Stimulated activated CD8-positive, alpha-beta memory T cell treated with anti-CD3 and anti-CD28 coated beads, Interleukin-12 subunit alpha, Interleukin-12 subunit beta, amount 100 ng/mL, for 1 hour (primary cell): ENCODE measurements around the gene CDC42BPB.
"Not testable (repeated sequence)": the region's sequence is repeated elsewhere in the genome, so short reads cannot be mapped to it uniquely, and the experiment has no call there.

Source experiments
- DNase-seq: peaks from one replicate; pipeline ENCODE4 v3.0.0-alpha.2; 2020; ENCODE audit warnings: low read depth

CDC42BPB gene

DNA sequence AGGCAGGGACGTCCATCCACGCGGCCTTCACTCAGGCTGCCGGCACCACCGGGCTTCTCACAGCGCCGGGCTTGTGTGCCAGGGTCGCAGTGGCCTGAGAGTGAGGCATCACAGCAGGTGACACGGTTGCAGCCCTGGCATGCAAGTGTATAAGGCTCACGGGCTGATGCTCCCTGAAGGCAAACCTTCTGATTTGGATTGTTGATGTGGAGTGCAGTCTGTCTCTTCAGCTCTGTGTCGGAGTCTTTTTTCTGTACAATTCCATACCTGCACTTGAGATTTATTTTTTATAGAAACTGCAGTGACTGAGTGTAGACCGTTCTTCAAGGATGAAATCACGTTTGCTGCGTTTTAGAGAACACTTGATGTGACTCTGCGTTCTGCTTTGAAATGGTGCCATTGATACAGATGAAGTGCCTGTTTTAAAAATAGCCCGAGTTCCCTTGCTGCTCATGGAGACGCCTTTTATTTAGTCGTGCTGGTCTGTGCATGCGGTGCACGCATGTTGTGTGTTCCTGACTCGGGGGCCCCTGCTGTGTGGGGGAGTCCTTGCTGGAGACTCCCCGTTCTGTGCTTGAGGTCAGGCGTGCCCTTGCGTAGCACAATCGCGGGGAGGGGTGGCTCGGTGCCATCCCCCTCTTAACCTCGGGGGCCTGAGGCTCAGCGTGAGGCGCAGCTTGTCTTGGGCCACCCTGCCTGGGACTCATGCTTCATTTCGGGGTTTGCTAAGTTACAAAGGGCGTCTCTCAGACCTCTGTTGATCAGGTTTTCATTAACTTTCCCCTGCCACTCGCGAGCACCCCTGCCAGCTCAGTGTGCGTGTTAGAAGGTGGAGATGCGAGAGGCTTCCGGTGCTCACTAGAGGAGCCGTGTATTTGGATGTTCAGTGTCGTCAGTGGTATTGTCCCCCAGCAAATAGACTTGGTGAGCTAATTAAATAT, 156.4 kb downstream of the CDC42BPB start:
- no peak for DNase-seq

DNA sequence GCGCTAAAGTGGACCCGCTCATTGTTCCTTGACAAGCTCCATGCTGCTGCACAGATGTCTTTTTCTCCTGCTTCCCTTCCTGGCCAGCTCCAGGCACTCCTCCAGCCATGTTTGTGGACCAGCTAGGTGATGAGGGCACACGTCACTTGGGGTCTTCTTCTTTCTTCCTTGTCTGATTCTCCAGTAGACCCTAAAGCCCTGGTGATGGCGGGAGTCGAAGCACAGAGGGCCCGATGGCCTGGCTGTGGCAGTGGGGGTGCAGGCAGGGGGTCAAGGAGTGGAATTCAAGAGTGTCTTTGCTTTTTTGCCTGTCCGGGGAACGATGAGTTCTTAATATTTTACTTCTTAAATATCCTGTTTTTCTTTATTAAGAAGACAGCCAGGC, 157.8 kb downstream of the CDC42BPB start:
- no peak for DNase-seq

- no peak for DNase-seq
Measured at GRCh38 chr14:102898776-102899515, 158.4 kb downstream of the CDC42BPB start.

- DNase-seq = no peak
Measured at GRCh38 chr14:102898298-102898697, 159.1 kb downstream of the CDC42BPB start.

DNA sequence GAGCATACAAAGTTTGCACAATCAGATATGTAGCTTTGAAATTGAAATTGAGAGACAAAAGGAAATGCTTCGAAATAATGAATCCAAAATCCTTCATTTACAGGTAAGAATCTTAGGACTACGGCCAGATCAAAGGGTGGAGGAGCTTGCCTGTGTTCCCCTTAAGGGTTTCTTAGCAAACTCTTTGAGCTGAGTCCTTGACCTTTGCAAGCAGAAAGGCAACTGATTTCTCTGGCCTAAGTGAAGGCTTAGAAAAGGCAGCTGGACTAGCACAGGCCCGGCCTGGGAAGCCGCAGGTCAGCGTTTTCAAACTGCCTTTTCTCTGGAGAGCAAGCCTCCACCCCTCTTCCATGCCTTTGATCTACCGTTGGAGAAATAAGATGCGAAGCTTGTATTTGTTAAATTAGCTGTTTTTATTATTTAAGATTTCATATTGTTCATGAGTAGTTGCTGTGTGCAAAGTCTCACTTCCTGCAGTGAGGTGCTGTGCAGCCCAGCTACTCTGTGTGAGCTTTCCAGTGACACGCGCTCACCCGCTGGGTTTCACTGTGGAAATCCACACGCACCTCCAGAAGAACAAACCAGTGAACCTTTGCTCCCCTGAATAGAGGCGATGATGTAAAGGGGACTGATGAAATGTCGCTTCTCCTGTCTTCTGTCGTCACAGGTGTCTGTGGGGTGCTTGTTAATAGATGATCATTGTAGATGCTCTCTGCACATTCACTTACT, 159.9 kb downstream of the CDC42BPB start:
- no peak for DNase-seq

GRCh38 chr14:102896735-102897134, 160.6 kb downstream of the CDC42BPB start:
- not testable (repeated sequence) for DNase-seq

- DNase-seq = no peak
Measured at GRCh38 chr14:102893452-102893851, 163.9 kb downstream of the CDC42BPB start.

DNA sequence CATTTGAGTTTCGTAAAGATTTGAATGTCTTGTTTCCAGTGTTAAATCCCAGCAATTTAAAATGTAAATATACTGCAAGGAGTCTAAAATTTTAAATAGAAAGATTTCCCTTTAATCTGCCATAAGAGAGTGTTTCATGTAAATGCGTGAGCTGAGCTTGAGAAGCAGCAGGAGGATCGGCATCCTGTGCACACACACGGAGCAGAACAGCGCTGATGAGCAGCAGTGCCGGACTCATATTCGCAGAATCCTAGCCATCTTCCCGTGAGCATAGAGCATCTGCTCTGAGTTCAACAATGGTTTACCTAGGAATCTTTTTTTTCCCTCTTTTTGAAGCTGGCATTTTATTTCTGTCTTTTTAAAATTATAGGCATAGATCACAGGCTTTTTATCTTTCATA, 164.7 kb downstream of the CDC42BPB start:
- DNase-seq = no peak

- DNase-seq = no peak
Measured at GRCh38 chr14:102891556-102891955, 165.8 kb downstream of the CDC42BPB start.

DNA sequence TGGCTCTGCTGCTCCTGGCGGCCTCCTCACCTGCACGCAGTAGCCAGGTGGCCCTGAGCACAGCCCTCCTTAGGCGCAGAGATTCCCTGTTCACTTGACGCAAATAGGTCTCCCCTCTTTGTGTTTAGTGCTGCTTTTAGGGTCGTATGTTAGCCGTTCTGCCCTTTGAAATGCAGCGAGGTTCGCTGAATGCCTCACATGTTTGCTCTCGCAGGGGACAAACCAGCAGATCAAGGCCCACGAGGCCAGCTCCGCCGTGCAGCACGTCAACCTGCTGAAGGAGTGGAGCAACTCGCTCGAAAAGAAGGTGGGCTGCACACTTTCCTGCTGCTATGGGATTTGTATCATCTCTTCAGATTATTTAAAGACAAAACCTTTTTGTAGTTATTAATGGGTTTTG, 166.2 kb downstream of the CDC42BPB start:
- no peak for DNase-seq

DNA sequence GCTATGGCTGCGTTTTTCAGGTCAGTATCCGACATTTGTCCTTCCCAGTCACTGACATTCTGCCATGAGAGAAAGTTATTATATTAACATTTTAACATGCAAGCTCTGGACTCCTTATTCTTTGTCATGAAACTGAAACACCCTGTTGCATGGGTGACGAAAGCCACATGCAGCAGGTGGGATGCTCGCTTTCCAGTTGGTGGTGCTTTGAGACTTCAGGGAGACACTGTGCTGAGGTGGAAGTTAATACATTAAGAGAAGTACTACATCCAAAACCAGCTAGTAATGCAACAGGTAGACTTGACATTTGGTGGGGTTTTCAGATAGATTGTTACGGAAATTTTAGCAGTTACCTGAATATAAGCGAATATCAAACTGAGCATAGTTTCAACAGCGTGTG, 167.7 kb downstream of the CDC42BPB start:
- no peak for DNase-seq

DNA sequence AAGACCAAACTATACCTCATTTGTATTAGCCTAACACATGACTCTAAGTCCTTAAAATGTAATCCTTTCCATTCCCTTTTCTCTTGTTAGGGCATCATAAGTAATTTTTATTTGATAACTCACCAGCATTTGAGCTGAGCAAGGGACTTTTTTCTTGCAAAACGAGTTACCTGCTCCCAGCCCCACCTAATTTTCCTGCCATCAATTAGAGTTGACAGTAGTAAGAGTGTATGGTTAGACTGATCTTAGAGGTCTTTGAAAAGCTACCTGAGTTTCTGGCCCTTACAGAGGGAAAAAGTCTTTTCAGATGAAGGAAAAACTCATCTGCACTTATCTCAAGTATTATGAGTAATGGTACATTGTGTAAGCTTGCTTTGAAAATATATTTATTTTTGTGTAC, 168.6 kb downstream of the CDC42BPB start:
- no peak for DNase-seq

DNA sequence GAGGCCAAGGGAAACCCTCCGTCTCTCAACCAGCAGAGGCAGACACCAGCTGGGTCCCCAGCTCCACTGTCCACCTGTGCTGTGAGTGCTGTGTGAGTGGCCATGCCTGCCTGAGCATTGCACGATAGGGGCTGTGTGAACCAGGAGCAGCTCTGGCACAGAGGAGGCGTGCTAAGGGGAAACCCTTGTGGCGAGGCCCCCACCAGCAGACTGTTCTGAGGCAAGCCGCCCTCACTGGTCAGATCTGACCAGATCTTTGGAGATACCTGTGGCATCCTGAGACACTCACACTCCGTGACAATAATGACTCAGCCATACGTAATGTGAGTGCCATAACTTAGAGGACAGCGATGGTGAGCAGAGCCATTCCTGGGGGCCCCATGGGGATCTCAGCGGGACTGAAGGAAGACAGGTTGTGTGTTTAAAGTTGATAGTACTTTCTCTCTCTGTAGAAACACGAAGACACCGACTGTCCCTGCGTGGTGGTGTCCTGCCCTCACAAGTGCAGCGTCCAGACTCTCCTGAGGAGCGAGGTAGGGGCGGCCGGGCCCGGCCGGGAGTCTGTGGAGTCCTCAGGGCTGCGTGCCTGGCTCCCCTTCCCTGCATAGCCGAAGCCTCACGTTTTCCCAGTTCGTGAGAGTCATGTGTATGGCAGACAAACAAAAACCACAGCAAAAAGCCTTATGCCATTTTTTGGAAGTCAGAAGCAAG, 171.5 kb downstream of the CDC42BPB start:
- DNase-seq = no peak

GRCh38 chr14:102883554-102883953, 173.8 kb downstream of the CDC42BPB start:
- DNase-seq = no peak

- DNase-seq = no peak
Measured at GRCh38 chr14:102883089-102883541, 174.2 kb downstream of the CDC42BPB start.
